Sigmoid colon (tissue), 7 donors: ENCODE results near the gene CX3CL1. TPM values are rescaled to one million over a fixed set of nuclear protein-coding genes. Genes with fewer than 3 reads are reported as not detected.

Experiments
- DNase-seq: peaks from one replicate; pipeline ENCODE4 v3.0.0-alpha.2; 2019
- H3K27ac ChIP-seq, 4 donors: fragments of 200-600 bp; sonication (generic); one replicate each; pipeline ENCODE4 v1.5.1; 2016 to 2019; ENCODE audit warnings: mild to moderate bottlenecking in 1 of 4
- H3K27me3 ChIP-seq, 3 donors: fragments of 200-600 bp; sonication (generic); one replicate each; pipeline ENCODE4 v1.5.1; 2019; ENCODE audit warnings: mild to moderate bottlenecking in 1 of 3
- H3K36me3 ChIP-seq, 4 donors: fragments of 200-600 bp; sonication (generic); one replicate each; pipeline ENCODE4 v1.5.1; 2016 to 2019
- H3K4me1 ChIP-seq, 4 donors: fragments of 200-600 bp; sonication (generic); one replicate each; pipeline ENCODE4 v1.5.1; 2017 to 2019
- H3K4me3 ChIP-seq, 4 donors: fragments of 200-600 bp; sonication (generic); one replicate each; pipeline ENCODE4 v1.5.1; 2017 to 2019; ENCODE audit warnings: mild to moderate bottlenecking in 2 of 4, moderate library complexity in 1 of 4
- H3K9me3 ChIP-seq, 4 donors: fragments of 200-600 bp in 3 of 4; sonication (generic) in 3 of 4; one replicate each; pipeline versions ENCODE4 v1.5.1 to v1.6.1; 2013 to 2019
- EP300 ChIP-seq, 4 donors: sonication (generic); formaldehyde crosslinking; IDR thresholded peaks; one replicate each; pipeline ENCODE4 v1.6.1; 2017; ENCODE audit warnings: antibody characterized with exemption in 4 of 4
- POLR2A ChIP-seq, 2 donors: fragments of 450-650 bp; IDR thresholded peaks; one replicate each; pipeline ENCODE4 v1.6.1; 2016; ENCODE audit warnings: antibody characterized with exemption in 2 of 2, mild to moderate bottlenecking in 2 of 2, moderate library complexity in 2 of 2
- POLR2AphosphoS5 ChIP-seq, 4 donors: sonication (generic); formaldehyde crosslinking; IDR thresholded peaks; one replicate each; pipeline ENCODE4 v1.6.1; 2017; ENCODE audit warnings: antibody characterized with exemption in 4 of 4
- WGBS, 2 donors: extraction: QIAGEN DNeasy Blood & Tissue Kit; methylation state at CpG; one replicate each; pipeline ENCODE4 v1.1.7; 2013; 5-methylcytosine and 5-hydroxymethylcytosine counted together
- intact Hi-C: fragments of 100-400 bp; cut with DNase I; formaldehyde crosslinking; loops from one replicate; pipeline ENCODE4 v1.15.1; 2023
- polyA plus RNA-seq, 3 donors: library from polyadenylated mRNA; stranded (reverse); fragments of 200-250 nt; gene quantifications; one replicate each; pipeline ENCODE4 v1.2.3, GENCODE V29; 2013
- total RNA-seq, 4 donors: library from RNA; depleted of rRNA; stranded (reverse); fragments of >200 nt; gene quantifications; one replicate each; pipeline ENCODE4 v1.1.0, GENCODE V29; 2016
- TF ChIP-seq, protein P1 (sequence below), 4 experiments: fragments of 450-650 bp in 3 of 4; fragments of 200-600 bp in 1 of 4; IDR thresholded peaks; one replicate each; pipeline ENCODE4 v1.5.1; 2016 to 2019; ENCODE audit warnings: antibody characterized with exemption in 4 of 4, mild to moderate bottlenecking in 3 of 4, moderate library complexity in 2 of 4
- donor health status: healthy with polysubstance abuse.
- donor health status: Bipolar disorder and iron deficiency.
- donor health status: healthy.

Gene CX3CL1
- total and polyA plus RNA-seq, 7 donors: 0.23 to 18.6 (median 4.8) TPM

DNA sequence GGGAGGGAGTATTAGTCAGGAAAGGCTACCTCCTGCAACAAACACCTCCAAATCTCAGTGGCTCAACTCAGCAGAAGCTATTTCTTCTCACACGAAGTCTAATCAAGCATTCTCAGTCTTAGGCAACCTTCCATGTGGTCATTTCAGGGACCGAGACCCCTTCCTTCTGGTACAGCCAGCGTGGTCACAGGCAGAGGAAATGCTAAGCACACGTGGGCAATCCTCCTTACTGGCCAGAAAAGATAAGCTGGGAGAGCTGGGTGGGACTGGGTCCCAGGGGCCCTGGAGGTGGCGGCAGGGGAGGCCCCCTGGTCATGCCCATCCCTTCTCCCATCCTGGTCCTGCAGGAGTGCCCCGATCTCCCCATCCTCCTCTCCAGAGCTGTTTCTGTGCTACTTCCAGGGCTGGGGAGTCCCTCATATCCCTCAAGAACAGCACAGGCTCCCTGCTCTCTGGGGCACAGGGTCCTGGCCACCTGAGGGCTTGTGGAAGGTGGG is 5.7 kb upstream of the CX3CL1 start:
- 55 to 72% methylated on average over 6 of the region's 6 CpGs for WGBS, 2 donors
- Histone ChIP-seq H3K9me3 (no peaks in the 10 kb centered on the region), H3K27me3 (no peaks in the 10 kb centered on the region), H3K27ac (no peak overlapping the region), H3K4me3 (no peak overlapping the region), H3K4me1 (peaks cover 0 to 3% (median under 1%) of the 10 kb centered on the region in 4 donors), H3K36me3 (no peaks in the 10 kb centered on the region)
- intact Hi-C loops: no loop called here
- DNase-seq: no peak
- TF ChIP-seq EP300 (IDR thresholded peaks at IDR 0.05): no peak
- TF ChIP-seq, protein P1, sequence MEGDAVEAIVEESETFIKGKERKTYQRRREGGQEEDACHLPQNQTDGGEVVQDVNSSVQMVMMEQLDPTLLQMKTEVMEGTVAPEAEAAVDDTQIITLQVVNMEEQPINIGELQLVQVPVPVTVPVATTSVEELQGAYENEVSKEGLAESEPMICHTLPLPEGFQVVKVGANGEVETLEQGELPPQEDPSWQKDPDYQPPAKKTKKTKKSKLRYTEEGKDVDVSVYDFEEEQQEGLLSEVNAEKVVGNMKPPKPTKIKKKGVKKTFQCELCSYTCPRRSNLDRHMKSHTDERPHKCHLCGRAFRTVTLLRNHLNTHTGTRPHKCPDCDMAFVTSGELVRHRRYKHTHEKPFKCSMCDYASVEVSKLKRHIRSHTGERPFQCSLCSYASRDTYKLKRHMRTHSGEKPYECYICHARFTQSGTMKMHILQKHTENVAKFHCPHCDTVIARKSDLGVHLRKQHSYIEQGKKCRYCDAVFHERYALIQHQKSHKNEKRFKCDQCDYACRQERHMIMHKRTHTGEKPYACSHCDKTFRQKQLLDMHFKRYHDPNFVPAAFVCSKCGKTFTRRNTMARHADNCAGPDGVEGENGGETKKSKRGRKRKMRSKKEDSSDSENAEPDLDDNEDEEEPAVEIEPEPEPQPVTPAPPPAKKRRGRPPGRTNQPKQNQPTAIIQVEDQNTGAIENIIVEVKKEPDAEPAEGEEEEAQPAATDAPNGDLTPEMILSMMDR (IDR thresholded peaks at IDR 0.05): no peak
- no peak for TF ChIP-seq POLR2AphosphoS5 (IDR thresholded peaks at IDR 0.05)
- no peak for TF ChIP-seq POLR2A (IDR thresholded peaks at IDR 0.05)

DNA sequence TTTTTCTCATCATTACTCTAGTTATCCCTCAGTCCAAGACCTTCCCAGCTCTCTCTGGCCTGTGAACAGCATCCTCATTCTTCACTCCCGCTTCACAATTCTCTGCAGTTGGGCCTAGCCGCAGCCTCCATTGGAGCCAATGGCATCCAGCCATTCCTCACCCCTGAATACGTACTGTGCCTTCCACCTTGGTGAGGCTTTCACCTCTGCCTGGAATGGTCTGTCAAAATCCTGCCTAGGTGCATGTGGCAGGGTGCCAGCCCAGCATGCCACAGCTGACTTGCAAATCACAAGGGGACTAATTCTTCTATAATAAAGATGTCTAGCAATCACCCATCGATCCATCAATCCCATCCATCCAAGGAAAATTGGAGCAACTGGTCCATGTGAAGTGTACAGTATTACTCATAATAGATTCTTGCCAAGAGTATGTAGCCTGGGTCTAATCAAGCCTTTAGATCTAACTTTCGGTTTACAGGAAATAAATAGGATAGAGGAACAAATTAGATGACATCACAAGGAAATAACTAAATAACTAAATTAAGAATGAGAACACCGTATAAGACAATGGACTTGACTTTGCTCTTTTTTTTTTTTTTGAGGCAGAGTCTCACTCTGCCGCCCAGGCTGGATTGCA is 5.1 kb upstream of the CX3CL1 start:
- no peak for TF ChIP-seq POLR2AphosphoS5 (IDR thresholded peaks at IDR 0.05)
- TF ChIP-seq, protein P1 (IDR thresholded peaks at IDR 0.05): no peak
- no peak for TF ChIP-seq POLR2A (IDR thresholded peaks at IDR 0.05)
- no peak for TF ChIP-seq EP300 (IDR thresholded peaks at IDR 0.05)
- Histone ChIP-seq H3K36me3 (no peaks in the 10 kb centered on the region), H3K9me3 (no peaks in the 10 kb centered on the region), H3K27me3 (no peaks in the 10 kb centered on the region), H3K27ac (no peak overlapping the region), H3K4me3 (no peak overlapping the region), H3K4me1 (peaks cover 0 to 10% (median 6%) of the 10 kb centered on the region in 4 donors)
- DNase-seq: no peak
- 72 to 79% methylated on average over 7 of the region's 7 CpGs for WGBS, 2 donors
- intact Hi-C loops: no loop called here

DNA sequence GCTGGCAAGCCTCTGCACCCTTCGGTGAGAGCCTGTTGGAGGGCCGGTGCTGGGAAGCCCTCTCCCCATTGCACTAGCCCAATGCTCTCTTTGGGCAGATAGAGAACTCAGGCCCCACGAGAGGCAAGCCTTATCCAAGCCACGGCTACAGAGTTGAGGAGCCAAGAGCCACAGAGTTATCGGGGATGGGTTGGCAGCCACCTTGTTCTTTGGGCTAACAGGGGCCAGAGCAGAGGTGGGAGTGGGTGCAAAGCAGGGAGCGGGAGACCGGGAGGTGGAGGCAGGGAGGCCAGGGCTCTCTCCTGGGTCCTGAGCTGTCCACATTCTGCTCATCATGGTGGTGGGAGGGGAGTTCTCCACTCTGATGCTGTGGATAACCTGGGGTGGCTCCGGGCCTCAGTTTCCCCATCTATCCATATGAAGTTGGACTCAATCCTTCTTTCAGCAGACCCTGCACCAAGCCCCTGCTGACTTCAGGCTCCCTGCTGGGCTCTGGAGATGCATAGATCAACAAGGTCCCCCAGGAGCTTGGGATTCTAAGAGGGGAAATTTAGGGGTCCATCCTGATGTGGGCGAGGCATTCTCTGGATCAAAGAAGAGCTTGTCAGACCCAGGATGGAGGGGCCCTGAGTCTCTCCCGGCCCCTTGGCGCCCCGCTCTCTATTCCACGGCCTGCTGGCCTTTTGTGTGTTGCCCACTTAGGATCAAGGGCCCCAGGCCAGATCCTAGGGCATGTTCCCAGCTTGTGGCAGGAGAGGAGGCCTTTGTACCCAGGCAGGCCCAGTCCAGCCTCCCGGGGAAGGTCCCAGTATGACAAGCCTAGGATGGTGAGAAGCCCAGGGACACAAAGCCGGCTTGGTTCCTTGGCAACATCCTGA is 557 bp upstream of the CX3CL1 start:
- TF ChIP-seq POLR2A (IDR thresholded peaks at IDR 0.05) (no peak), EP300 (IDR thresholded peaks at IDR 0.05) (no peak), POLR2AphosphoS5 (IDR thresholded peaks at IDR 0.05) (no peak)
- TF ChIP-seq, protein P1 (IDR thresholded peaks at IDR 0.05): no peak
- Histone ChIP-seq H3K4me1 (peaks cover 0 to 27% (median 17%) of the 10 kb centered on the region in 4 donors), H3K27me3 (peaks cover 0 to 4% (median 0%) of the 10 kb centered on the region in 3 donors), H3K9me3 (no peaks in the 10 kb centered on the region), H3K4me3 (peak overlapping the region in 3 of 4 donors; percentile 56 to 65 (median 64)), H3K36me3 (no peaks in the 10 kb centered on the region), H3K27ac (peak overlapping the region; percentile 82 to 95 (median 88))
- 78 to 83% methylated on average over 15 of the region's 15 CpGs for WGBS, 2 donors
- intact Hi-C loops: loop anchor here (5.0 kb wide), 1 partner anchor 69 kb away; no protein-coding TSS in a partner anchor
- DNase-seq: no peak

DNA sequence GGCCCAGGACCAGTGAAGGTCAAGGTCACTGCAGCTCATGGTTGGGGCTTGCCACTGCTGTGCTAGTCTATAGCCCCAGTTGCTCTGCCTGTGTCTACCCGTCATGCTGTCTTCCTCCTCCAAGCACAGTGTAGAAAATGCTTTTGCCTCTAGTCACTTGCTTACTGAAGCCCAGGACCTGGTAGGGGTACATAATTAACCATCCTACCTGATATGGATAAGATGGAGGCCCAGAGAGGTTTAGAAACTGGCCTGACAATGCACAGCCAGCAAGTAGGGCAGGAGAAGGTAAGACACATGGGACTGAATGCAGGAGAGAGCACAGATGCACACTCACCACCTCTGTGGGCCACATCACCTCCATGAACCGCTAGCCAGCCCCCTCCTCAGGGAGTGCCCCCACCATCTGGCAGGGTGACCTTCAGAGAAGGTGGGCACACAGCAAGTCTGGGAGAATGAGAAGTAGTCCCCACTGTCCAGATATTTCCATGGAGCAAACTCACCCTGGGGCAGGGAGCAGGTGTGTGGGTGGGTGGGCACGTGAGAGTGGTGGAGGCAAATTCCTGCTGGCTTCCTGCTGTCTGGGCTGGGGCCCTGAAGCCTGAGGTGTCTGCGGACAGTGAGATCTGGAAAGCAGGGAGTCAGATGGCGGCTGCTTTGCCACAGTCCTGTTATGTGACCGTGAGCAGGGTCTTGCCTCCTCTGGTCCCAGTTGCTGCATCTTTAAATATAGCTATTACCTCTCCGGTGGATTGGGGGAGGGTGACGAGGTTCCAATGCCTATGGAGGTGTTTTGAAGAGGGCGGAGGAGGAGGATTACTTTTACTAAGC is 1.0 kb downstream of the CX3CL1 start:
- 52 to 70% methylated on average over 9 of the region's 9 CpGs for WGBS, 2 donors
- Histone ChIP-seq H3K9me3 (no peaks in the 10 kb centered on the region), H3K36me3 (no peaks in the 10 kb centered on the region), H3K27ac (peak overlapping the region; percentile 82 to 95 (median 88)), H3K4me1 (peaks cover 0 to 32% (median 29%) of the 10 kb centered on the region in 4 donors), H3K4me3 (peak overlapping the region; percentile 44 to 65 (median 60)), H3K27me3 (peaks cover 0 to 4% (median 0%) of the 10 kb centered on the region in 3 donors)
- TF ChIP-seq POLR2AphosphoS5 (IDR thresholded peaks at IDR 0.05) (no peak), POLR2A (IDR thresholded peaks at IDR 0.05) (no peak), EP300 (IDR thresholded peaks at IDR 0.05) (no peak)
- TF ChIP-seq, protein P1 (IDR thresholded peaks at IDR 0.05): no peak
- intact Hi-C loops: loop anchor here (5.0 kb wide), 1 partner anchor 71 kb away; no protein-coding TSS in a partner anchor
- no peak for DNase-seq
